Activated T-cell treated with anti-CD3 and anti-CD28 coated beads for 48 hours (primary cell): ENCODE data around the gene RAD23B.

ENCODE experiments used
- DNase-seq: peaks from one replicate; pipeline ENCODE4 v3.0.0-alpha.2; 2020; ENCODE audit warnings: low read depth

The RAD23B gene

DNA sequence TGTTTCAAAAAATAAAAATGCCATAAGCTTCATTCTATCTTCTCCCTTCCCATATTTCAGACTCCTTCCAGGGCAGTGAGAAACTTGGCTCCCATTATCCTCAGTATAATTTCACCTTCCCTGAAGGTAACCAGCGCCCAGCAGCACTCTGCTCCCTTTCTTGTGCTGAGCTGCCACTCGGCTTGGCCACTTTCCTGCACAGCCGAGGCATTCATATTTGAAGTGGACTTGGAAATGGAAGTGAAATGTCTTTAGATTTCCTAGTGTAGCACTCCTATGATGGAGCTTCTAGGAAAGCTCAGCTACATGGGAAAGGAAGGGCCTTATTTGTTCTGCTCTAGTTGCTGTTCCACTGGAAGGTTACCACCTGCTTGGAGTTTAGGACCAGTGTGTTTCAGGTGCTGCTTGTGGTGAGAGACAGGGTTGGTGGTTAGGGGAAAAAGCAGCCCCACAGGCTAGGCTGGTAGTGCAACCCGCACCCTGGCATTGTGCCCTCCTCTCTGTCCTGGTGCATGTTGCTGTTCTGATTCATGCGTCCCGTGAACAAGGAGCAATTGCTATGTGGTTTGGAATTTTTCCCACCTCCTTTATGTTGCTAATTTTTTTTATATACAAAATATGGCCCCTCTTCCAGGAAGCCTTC is 53.8 kb downstream of the RAD23B start:
- no peak for DNase-seq

- no peak for DNase-seq
Observed at GRCh38 chr9:107337676-107338590, 54.9 kb downstream of the RAD23B start.

DNA sequence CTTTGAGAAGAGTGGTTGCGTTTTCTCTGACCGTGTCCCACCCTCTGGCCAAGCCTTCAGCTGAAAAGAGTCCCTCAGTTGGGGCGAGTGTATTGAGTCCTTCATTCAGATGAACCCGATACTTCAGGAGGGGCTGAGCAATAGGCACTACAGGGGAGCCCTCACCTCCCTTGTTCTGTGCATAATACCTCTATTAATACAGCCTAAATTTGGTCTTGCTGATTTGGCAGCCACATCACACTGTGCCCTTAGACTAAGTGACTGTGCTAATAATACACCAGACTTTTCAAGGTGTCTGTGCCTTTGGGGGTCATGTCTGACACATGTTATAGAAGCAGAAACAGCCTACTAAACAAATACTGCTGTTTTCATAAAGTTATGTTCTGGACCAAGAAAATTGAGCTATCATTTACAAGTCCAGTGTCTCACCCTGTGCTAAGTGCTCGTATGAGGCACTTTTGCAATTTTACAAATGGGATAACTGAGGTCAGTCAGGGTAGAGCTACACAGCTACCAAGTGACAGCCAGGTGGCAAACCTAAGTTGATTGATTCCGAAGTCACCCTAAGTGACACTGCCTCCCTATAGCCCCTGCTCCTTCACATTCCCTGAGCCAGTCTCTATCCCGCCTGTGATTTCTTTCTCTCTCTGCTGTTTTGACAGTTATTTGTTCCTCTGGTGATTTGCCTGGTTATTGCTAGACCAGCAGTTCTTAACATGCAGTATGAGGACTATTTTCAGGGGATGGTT is 56.0 kb downstream of the RAD23B start:
- DNase-seq: no peak

DNA sequence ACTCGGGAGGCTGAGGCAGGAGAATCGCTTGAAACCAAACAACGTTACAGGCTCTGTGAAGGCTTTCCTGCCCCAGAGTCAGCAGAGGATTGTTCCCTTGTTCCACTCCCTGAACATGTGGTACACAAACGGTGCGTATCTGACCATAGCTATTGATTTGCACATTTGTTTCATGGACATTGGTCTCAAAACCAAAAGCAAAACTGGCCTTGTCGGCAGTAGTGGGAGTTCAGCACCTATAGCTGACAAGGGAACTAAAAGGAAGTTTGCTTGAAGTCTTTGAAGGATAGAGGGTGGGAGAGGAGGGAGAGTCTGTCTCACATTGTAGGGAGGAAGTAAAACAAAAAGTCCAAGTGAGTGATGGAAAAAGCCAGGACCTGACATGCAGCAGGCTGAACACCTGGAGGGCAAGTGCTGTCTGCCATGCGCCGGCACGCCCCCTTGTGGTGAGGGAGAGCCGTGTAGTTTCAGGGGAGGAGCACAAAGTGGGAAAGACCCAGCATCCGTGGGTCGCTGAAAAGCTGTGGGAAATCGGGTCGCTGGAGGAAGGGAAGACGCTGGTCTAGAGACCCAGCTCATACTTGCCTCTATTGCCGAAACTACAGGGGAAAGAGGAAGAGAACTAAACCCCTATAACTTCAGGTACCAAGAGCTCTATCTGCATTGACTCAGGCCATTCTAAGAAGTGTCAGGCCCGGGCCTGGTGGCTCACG is 58.0 kb downstream of the RAD23B start:
- DNase-seq: peak; percentile 77

GRCh38 chr9:107342476-107343161 is 59.5 kb downstream of the RAD23B start:
- no peak for DNase-seq

- no peak for DNase-seq
Observed at GRCh38 chr9:107345327-107345726, 62.2 kb downstream of the RAD23B start.

- no peak for DNase-seq
Observed at GRCh38 chr9:107348836-107349235, 65.8 kb downstream of the RAD23B start.

GRCh38 chr9:107350443-107350842 is 67.4 kb downstream of the RAD23B start:
- no peak for DNase-seq

GRCh38 chr9:107351382-107352045 is 68.4 kb downstream of the RAD23B start:
- DNase-seq: no peak

GRCh38 chr9:107355394-107355793 is 72.3 kb downstream of the RAD23B start:
- DNase-seq: no peak

DNA sequence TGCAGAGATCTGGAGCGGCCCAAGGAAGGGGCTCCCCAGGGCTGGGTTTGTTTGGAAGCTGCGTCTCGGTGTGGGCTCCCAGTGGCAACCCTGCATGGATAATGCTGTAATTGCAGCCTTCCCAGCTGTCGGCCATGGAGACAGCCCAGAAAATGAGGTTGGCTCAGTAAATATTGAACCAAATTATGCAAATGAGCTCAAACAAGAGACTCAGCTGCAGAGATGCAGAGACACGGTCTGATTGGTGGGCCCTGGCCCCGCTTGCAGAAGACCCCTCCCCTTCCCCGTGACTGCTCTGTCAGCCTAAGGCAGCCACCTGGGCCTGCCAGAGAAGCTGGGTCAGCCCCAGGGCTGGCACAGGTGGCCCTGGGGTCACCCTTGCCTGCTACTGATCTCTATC is 75.9 kb downstream of the RAD23B start:
- DNase-seq: no peak

GRCh38 chr9:107360098-107360497 is 77.0 kb downstream of the RAD23B start:
- no peak for DNase-seq

- DNase-seq: no peak
Observed at GRCh38 chr9:107361816-107362215, 78.7 kb downstream of the RAD23B start.

DNA sequence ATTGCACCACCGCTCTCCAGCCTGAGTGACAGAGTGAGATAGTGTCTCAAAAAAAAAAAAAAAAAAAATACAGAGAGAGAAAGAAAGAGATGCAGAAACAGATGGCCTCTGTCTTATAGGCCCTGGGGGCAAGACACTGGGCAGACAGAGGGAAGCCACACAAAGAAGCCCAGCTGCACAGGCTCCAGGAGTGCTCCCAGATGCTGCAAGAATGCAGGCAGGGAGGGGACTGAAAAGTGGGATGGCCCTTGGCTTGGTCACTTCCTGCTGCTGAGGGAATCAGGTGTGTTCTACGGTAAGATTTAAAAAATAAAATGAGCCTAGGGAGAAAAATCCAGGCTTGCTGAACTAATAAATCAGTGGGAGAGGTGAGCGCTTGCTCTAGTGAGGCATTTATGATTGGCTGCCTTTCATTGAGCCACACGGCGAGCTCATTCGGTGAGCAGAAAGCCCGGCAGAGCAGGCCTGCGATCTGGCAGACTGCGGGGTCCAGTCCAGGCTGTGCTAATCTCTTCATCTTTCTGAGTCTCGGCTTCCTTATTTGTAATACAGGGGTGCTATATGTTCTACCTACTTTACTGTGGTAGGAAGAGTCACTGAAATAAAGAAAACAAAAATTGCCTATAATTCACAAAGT is 80.6 kb downstream of the RAD23B start:
- DNase-seq: no peak

DNA sequence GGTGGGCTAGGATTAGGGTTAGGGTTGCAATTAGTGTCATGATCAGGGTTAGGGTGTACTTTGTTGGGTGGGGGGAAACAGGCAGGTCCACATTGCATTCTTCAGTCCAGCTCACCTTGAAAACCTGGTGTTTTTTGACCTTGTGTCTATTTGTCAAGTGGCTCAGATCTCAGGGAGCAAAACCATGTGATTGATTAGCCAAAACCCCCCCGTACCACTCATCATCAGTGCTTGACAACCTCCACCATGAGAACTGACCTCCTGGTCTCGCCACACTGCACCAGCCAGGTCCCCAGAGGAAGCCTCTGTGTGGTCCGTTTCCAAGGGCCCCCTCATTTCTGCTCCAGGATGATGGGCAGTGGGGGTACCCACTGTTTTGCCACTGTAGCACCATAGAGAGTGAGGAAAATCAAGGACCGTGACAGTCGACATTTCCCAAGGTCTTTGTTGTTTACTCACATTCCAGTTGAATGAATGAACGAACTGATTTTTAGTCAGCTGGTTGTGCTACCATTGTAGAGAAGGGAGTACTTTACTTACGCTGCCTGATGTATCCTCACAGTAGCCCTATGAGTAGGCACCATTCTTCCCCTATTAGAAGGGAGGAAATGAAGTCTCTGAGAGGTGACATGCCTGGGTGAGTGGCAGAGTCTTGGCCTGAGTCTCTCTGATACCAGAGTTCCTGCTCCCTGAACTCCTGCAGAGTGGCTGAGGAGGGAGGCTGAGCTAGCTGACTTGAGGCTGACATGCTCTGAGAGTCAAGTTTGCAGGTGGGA is 84.8 kb downstream of the RAD23B start:
- no peak for DNase-seq

- no peak for DNase-seq
Observed at GRCh38 chr9:107368696-107369095, 85.6 kb downstream of the RAD23B start.

DNA sequence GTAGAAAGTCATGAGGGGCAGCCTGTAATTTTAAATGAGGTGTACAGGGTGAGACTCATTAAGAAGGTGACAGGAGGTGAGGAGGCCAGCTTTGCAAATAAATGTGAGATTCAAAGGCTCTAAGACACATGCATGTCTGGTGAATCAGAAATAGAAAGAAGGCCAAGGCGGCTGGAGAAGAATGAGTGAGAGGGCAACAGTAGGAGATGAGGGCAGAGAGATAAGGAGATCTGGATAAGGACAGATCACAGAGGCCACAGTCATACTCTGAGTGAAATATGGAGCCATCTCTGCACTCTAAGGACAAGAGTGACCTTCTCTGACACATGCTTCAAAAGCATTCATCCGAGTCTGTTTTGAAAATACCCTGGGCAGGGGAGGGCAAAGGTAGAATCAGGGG is 90.7 kb downstream of the RAD23B start:
- DNase-seq: no peak

GRCh38 chr9:107375001-107375400 is 91.9 kb downstream of the RAD23B start:
- no peak for DNase-seq

DNA sequence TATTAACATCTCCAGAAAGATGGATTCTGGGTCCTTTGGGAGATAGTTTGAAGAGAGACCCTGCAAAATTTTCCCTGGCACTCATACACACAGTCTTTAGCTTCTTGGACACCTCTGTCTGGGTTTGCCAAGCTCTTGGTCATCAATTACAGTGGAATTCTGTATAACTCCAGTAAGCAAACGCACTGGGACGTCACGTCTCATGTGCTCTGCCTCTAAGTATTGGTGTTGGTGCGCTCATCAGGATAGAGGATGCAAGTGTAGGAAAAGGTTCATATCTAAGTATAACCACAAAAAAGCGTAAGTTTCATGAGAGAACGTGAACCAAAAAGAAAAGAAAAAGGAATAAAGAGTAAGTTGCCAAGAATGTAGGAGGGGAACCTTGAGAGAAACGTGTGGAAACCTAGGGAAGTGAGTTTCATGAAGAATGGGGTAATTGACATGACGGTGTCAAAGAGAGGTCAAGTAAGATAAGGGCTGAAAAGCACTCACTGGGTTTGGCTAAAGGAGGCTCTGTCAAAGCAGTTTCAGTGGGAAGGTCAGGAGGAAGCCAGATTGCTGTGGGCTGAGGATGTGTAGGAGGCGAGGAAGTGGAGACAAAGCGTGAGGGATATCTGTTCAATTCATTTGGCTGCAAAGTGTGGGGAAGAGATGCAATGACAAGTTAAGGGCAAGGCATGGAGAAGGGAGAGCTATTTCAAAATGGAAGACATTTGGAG is 92.7 kb downstream of the RAD23B start:
- DNase-seq: no peak
